ENCODE measurements around the gene RPAP2. TPM values are rescaled to one million over a fixed set of nuclear protein-coding genes. Genes with fewer than 3 reads are reported as not detected.

Gene RPAP2
- total RNA-seq, 1 experiment from 2014 or later: 28.1 TPM

GRCh38 chr1:92299477-92300150 is 755 bp downstream of the RPAP2 start:
- H3K9ac ChIP-seq (ENCODE audit: low read length): peak overlapping the region; percentile 89
- ChIA-PET POLR2A (no interaction called here), CTCF (interaction anchor here (1.8 to 3.0 kb wide), 3 partner anchors 9 to 302 kb away, joined by 8 to 16 read pairs (median 10); no protein-coding TSS in a partner anchor), RAD21 (ENCODE audit: low non-redundant PET in 1 of 2, low total read pairs in 2 of 2, uncharacterized antibody in 2 of 2, unreplicated experiment in 2 of 2) (no interaction called here)
- intact Hi-C loops (cut with micrococcal nuclease): loop anchor here (5.0 to 10.0 kb wide), 2 partner anchors 357 to 1015 kb away; no protein-coding TSS in a partner anchor
- TF ChIP-seq JUND (IDR thresholded peaks at IDR 0.05) (no peak), POLR2A (IDR thresholded peaks at IDR 0.05; ENCODE audit: borderline replicate concordance, extremely low read depth, insufficient read depth, insufficient read length) (no peak), ELF1 (IDR thresholded peaks at IDR 0.05; ENCODE audit: borderline replicate concordance, low read depth) (no peak), SIN3A (IDR thresholded peaks at IDR 0.05; ENCODE audit: low read depth) (no peak)
- H3K4me3 ChIP-seq (replicated peaks in 1 of 2; ENCODE audit: low read depth in 1 of 2, low read length in 2 of 2): peak overlapping the region; percentile 89 to 92
- ATAC-seq (no peak), DNase-seq (ENCODE audit: low read depth, low spot score) (no peak)
- H3K9me2 ChIP-seq (ENCODE audit: insufficient read depth): no peaks in the 10 kb centered on the region
- H3K27me3 ChIP-seq (ENCODE audit: insufficient read depth, low read length): no peaks in the 10 kb centered on the region
- no TSS peak for BruUV-seq (replicated peaks)
- H3K4me2 ChIP-seq (ENCODE audit: low read length): peak overlapping the region; percentile 78
- peaks cover 42% of the 10 kb centered on the region for H3K79me2 ChIP-seq (ENCODE audit: insufficient read depth, low read length)
- peaks cover 12 to 15% of the 10 kb centered on the region in 2 experiments for H3K36me3 ChIP-seq (ENCODE audit: control insufficient read depth in 1 of 2, insufficient read depth in 2 of 2, low read length in 2 of 2)
- no peak overlapping the region for H2AFZ ChIP-seq (ENCODE audit: low read depth, low read length, poor library complexity, severe bottlenecking)
- H3K27ac ChIP-seq (ENCODE audit: low read depth, low read length): peak overlapping the region; percentile 86
- H3K9me3 ChIP-seq (ENCODE audit: control insufficient read depth in 1 of 2, insufficient read depth in 1 of 2, low read depth in 1 of 2, low read length in 2 of 2): no peaks in the 10 kb centered on the region
- peaks cover 0 to 9% of the 10 kb centered on the region in 2 experiments; a peak in 2 of 4 replicates for H3K4me1 ChIP-seq (ENCODE audit: control insufficient read depth in 1 of 2, insufficient read depth in 2 of 2, low read length in 2 of 2)
- H4K20me1 ChIP-seq (ENCODE audit: insufficient read depth): no peaks in the 10 kb centered on the region

GRCh38 chr1:92301021-92301420 is 2.2 kb downstream of the RPAP2 start:
- no peaks in the 10 kb centered on the region for H3K27me3 ChIP-seq (ENCODE audit: insufficient read depth, low read length)
- no peaks in the 10 kb centered on the region for H3K9me3 ChIP-seq (ENCODE audit: control insufficient read depth in 1 of 2, insufficient read depth in 1 of 2, low read depth in 1 of 2, low read length in 2 of 2)
- H3K27ac ChIP-seq (ENCODE audit: low read depth, low read length): no peak overlapping the region
- H4K20me1 ChIP-seq (ENCODE audit: insufficient read depth): no peaks in the 10 kb centered on the region
- no peak for DNase-seq (ENCODE audit: low read depth, low spot score)
- ChIA-PET POLR2A (no interaction called here), CTCF (interaction anchor here (1.8 to 3.0 kb wide), 3 partner anchors 9 to 304 kb away, joined by 5 to 16 read pairs (median 8); no protein-coding TSS in a partner anchor), RAD21 (ENCODE audit: low non-redundant PET in 1 of 2, low total read pairs in 2 of 2, uncharacterized antibody in 2 of 2, unreplicated experiment in 2 of 2) (no interaction called here)
- no peak overlapping the region for H3K9ac ChIP-seq (ENCODE audit: low read length)
- H3K36me3 ChIP-seq (ENCODE audit: control insufficient read depth in 1 of 2, insufficient read depth in 2 of 2, low read length in 2 of 2): peaks cover 17 to 21% of the 10 kb centered on the region in 2 experiments
- no peak overlapping the region for H3K4me3 ChIP-seq (replicated peaks in 1 of 2; ENCODE audit: low read depth in 1 of 2, low read length in 2 of 2)
- no peak for ATAC-seq
- no TSS peak for BruUV-seq (replicated peaks)
- H3K4me2 ChIP-seq (ENCODE audit: low read length): no peak overlapping the region
- intact Hi-C loops (cut with micrococcal nuclease): no loop called here
- peaks cover 0 to 9% of the 10 kb centered on the region in 2 experiments; a peak in 2 of 4 replicates for H3K4me1 ChIP-seq (ENCODE audit: control insufficient read depth in 1 of 2, insufficient read depth in 2 of 2, low read length in 2 of 2)
- peaks cover 42% of the 10 kb centered on the region for H3K79me2 ChIP-seq (ENCODE audit: insufficient read depth, low read length)
- H2AFZ ChIP-seq (ENCODE audit: low read depth, low read length, poor library complexity, severe bottlenecking): no peak overlapping the region
- H3K9me2 ChIP-seq (ENCODE audit: insufficient read depth): no peaks in the 10 kb centered on the region
- TF ChIP-seq SIN3A (IDR thresholded peaks at IDR 0.05; ENCODE audit: low read depth) (no peak), CTCF (IDR thresholded peaks at IDR 0.05 in 2 of 3, conservative IDR thresholded peaks at IDR 0.05 in 1 of 3; ENCODE audit: borderline replicate concordance in 1 of 3, insufficient read depth in 1 of 3, low read depth in 2 of 3, low read length in 2 of 3) (no peak), REST (IDR thresholded peaks at IDR 0.05; ENCODE audit: low read depth) (no peak), EZH2 (IDR thresholded peaks at IDR 0.05) (no peak), MAX (IDR thresholded peaks at IDR 0.05) (no peak), POLR2AphosphoS5 (IDR thresholded peaks at IDR 0.05; ENCODE audit: low read depth, low read length) (no peak)
